SH-SY5Y (cell line): Measurements from ENCODE around the gene CCDC124.

Experiments used
- GATA2 ChIP-seq: IDR thresholded peaks from 2 replicates; pipeline ENCODE4 v1.6.1; 2011; ENCODE audit warnings: mild to moderate bottlenecking, low read depth, low read length
- GATA3 ChIP-seq: IDR thresholded peaks from 2 replicates; pipeline ENCODE4 v1.6.1; 2011; ENCODE audit warnings: low read depth, mild to moderate bottlenecking, low read length, moderate library complexity

Gene CCDC124

GRCh38 chr19:17932485-17933338 lies at the start of gene CCDC124:
Gene CCDC124, plus strand, starts transcription at chr19:17933015. Its CDS starts 3,406 bp downstream, at chr19:17936421.
- no peak for TF ChIP-seq GATA3
- TF ChIP-seq GATA2 = no peak

DNA sequence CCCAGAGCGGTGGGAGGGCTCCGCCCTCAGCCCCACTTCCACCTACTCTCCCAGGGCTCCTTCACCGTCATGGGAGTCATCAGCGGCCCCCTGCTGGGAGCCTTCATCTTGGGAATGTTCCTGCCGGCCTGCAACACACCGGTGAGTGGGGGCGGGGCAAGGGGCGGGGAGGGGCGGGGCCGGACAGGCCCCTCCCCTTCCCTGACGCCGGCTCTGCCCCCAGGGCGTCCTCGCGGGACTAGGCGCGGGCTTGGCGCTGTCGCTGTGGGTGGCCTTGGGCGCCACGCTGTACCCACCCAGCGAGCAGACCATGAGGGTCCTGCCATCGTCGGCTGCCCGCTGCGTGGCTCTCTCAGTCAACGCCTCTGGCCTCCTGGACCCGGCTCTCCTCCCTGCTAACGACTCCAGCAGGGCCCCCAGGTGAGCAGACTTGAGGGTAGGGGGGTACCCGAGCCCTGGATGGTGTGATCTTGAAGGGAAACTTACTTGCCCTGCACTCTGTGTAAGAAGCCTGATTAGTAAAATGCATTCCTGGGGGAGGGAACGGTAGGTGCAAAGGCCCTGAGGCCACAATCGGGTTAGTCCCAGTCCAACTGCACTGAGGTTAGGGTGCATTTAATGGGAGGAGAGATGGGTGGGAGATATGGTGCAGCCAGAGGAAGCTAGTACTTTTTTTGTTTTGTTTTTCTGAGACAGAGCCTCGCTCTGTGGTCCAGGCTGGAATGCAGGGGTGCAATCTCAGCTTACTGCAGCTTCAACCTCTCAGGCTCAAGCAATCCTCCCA lies 49.0 kb upstream of the CCDC124 start:
- TF ChIP-seq GATA2 = no peak
- no peak for TF ChIP-seq GATA3

DNA sequence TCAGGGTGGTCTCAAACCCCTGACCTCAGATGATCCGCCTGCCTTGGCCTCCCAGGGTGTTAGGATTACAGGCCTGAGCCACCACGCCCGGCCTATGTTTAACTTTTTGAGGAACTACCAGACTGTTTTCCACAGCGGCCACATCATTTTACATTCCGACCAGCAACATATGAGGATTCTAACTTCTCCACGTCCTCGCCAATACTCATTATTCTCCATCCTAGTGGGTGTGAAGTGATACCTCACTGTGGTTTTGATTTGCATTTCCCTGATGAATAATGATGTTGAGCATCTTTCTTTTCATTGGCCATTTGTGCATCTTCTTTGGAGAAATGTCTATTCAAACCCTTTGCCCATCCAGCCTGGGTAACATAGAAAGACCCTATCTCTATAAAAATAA lies 46.3 kb upstream of the CCDC124 start:
- TF ChIP-seq GATA2 (no peak), GATA3 (no peak)

- TF ChIP-seq GATA3 = no peak
- TF ChIP-seq GATA2 = no peak
These were observed 44.6 kb upstream of the CCDC124 start for GRCh38 chr19:17888260-17888659.

DNA sequence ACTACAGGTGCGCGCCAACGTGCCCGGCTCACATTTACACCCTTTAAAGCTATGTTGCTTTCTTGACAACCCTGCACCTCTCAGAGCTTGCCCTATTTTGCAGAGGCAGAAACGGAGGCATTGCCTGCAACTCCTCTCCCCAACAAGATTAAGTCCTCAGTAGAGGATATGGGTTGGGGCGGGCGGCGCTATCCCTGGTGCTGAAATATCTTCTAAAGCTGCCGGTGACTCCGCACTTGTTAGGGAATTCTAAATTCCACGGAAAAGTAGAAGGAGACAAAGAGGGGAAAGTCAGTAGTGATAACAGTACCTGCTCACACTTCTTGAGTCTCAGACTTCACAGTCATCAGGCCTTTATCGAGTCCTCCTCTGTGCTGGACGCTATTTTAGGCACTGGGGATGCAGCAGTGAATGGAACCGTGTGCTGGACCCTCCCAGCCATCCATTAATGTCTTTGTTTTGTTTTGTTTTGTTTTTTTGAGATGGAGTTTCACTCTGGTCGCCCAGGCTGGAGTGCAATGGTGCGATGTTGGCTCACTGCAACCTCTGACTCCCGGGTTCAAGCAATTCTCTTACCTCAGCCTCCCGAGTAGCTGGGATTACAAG lies 43.1 kb upstream of the CCDC124 start:
- TF ChIP-seq GATA2 (no peak), GATA3 (no peak)

DNA sequence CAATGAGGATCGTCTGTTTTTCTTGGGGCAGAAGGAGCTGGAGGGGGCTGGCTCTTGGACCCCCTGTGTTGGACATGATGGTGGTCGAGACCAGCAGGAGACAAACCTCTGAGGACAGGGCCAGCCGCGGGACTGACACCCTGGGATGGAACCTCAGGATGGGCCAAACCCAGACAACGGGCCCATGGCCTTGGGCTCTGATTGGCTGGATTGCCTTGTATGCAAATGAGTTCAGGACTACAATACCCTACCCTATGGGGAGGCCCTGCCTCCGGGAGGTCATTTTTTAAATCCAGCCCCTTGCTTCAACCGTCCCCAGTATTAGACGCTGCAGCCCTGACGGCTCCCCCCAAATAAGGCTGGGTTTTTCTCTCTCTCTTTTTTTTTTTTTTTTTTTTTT lies 39.0 kb upstream of the CCDC124 start:
- no peak for TF ChIP-seq GATA3
- TF ChIP-seq GATA2 = no peak

DNA sequence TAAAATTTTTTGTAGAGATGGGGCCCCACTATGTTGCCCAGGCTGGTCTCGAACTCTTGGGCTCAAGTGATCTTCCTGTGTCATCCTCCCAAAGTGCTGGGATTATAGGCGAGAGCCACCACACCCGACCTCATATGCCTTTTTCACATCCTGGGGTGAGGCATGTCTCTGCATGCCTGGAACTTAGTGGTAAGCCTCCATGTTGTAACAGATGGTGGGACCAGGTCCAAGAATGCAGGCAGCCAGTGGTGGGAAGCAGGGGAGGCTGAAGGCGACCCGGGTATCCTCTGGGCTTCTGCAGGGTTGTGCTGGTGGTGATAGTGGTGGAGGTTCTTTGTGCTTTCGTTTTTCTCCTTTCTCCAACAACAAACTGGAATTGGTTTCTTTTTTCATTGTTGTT lies 30.1 kb upstream of the CCDC124 start:
- TF ChIP-seq GATA2 (no peak), GATA3 (no peak)

GRCh38 chr19:17908244-17908643 lies 24.6 kb upstream of the CCDC124 start:
- no peak for TF ChIP-seq GATA2
- no peak for TF ChIP-seq GATA3

GRCh38 chr19:17909003-17909732 lies 23.6 kb upstream of the CCDC124 start:
- no peak for TF ChIP-seq GATA3
- TF ChIP-seq GATA2 = no peak

- TF ChIP-seq GATA2 = no peak
- no peak for TF ChIP-seq GATA3
These were observed 21.9 kb upstream of the CCDC124 start for GRCh38 chr19:17910791-17911360.

GRCh38 chr19:17915940-17916593 lies 16.7 kb upstream of the CCDC124 start:
- TF ChIP-seq GATA2 (no peak), GATA3 (no peak)

GRCh38 chr19:17920527-17920926 lies 12.3 kb upstream of the CCDC124 start:
- TF ChIP-seq GATA3 (no peak), GATA2 (no peak)

DNA sequence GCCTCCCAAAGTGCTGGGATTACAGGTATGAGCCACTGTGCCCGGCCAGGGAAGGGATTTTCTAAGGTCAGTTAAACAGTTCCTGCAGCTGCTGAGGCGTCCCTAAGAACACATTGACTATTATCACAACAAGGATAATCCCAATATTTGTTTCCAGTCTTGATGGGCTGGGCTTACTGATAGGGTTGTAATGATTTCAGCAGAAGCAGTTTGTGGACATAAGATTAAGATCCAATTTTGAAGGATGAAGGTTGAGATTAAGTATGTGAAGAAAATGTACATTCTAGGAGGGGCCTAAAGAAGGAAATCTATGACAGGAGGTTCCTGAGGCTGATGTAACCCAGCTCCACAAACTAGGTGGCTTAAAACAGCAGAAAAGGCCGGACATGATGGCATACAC lies 10.7 kb upstream of the CCDC124 start:
- TF ChIP-seq GATA3 = no peak
- no peak for TF ChIP-seq GATA2
